Stimulated activated CD8-positive, alpha-beta memory T cell treated with anti-CD3 and anti-CD28 coated beads, Interleukin-4, amount 100 ng/mL, for 1 hour (primary cell): ENCODE results near the gene KAZN.

ENCODE experiments used
- DNase-seq, 2 donors: peaks; one replicate each; pipeline ENCODE4 v3.0.0-alpha.2; 2020; ENCODE audit warnings: low read depth in 2 of 2, low spot score in 1 of 2

Gene KAZN

DNA sequence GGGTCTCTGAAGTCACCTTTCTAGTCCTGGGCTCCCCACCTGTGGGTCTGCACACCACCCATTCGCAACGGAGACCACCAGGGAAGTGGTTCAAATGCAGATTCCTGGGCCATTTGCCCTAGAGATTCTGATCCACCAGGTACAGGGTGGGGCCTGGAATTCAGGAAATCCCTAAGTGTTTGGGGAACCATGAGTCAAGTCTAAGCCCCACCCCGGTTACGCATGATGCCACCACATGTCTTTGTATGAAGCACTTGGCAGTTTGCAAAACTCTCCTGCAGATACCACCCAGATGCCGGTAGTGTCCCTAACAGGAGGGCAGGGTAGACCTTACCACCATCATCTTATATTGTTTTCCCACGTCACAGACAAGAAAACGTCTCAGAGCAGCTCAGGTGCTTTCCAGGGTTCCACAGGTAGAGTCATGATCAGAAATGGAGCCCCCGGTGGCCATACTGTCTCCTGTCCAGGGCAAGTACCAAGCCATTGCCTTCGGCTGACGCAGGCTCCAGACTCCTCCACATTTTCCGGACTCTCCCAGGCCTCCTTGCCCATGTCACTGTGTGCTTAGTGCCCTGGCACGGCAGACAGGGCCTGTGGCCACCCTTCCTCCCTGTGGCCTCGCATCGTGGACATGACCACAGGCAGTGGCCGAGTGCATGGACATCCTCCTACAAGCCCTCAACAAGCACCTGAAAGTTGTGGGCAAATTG, 465.9 kb downstream of the KAZN start:
- DNase-seq = no peak

DNA sequence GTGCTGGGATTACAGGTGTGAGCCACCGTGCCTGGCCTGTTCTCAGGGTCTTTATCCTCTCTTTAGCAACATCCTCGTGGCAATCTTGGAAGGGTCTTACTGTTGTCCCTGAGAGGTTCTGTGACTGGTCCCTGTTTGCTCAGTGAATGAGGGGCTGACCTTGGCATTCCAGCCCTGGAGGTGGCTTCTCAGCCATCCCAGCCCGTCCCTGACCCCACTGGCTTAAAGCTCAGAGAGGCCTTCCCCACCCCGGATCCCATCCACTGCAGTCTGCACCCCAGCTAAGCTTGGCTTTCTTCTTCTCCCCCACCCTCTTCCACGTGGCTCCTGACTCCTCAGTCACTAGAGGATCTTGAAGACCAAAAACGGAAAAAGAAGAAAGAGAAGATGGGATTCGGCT, 466.8 kb downstream of the KAZN start:
- DNase-seq = no peak

DNA sequence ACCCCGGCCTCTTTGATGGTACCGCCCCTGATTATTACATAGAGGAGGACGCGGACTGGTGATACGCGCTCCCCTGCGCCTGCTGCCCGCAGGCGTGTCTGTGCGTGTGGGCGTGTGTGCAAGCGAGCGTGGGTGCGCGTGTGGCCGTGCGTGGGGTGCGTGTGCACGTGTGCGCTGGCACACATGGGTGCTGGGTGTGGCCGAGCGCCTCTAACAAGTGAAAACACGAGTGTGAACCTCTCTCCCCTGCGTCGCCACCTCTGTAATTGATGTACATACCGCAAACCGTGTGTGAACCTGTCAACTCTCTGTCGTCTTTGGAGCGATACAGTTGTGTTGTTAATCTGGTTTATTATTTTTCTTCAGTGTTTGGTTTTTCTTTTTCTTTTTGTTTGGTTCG, 467.3 kb downstream of the KAZN start:
- no peak for DNase-seq

DNA sequence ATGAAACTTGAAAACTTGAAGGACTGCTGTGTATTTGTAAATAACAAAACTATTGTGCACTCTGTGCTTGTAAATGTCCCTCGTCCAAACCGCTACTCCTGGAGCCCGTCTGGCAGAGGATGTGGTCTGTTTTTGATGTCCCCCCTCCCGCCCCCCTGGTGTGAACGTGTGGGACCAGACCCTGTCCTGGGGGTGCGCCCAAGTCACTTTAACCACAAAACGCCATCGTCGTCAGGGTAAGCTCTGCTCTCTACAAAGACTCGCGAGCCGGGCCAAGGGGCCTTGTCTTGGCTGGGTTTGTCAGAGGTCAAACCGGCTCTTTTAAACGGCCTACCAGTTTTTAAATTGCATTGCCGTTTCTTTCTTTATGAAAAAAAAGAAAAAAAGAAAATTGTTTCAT, 467.7 kb downstream of the KAZN start:
- DNase-seq = no peak

DNA sequence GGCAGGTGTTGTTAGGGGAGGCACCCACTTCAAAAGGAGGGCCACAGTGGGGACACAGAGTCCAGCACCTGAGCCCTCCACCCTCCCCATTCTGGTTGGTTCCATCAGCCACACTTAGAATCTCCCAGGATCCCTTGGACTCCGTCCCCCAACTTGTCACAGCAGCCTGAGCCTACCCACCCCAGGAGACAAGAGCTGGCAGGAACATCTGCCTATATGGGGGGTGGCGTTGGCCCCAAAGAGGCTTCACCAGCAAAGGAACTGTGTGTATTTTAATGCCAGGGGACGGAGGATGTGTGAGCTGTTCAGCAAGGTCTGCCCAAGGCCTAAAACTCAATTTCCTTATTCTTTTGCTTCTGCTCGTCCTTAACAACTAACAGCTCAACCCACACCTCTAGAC, 468.7 kb downstream of the KAZN start:
- DNase-seq = no peak

DNA sequence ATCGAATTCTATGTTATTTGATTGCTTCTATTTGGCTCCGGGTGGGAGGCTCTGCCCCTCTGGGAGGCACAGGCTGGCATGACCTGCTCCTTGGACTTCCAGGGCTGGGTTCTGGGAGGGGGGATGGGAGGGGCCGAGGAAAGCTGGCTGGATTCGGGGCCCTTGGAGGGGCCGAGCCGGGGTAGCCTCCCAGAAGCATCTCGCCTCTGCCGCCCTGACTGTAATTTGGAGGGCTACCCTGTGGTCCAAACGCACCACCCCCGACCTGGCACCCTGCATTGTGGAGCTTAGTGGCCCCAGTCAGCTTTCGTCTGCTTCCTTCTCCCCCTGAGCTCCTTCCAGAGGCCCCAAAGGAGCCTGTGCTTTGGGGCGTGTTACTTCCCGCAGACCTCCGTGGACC, 469.7 kb downstream of the KAZN start:
- DNase-seq = no peak

DNA sequence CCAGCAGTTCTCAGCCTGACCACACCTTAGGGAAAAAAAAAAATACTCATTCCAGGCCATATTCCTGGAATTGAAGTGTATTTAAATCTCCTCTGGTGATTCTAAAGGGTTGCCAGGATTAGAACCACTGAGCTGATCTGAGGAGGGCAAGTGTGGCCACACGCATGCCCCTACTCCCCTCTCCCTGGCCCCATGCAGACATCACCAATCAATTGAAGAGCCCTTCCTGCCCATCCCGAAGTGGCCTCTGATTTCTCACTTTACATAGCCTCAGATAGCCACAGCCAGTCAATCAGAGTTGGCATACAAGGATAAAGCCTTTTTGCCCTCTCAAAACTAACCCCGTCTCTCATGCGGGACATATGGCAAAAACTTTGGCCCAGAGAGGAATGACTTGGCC, 470.5 kb downstream of the KAZN start:
- DNase-seq = no peak

GRCh38 chr1:15070145-15070748, 471.8 kb downstream of the KAZN start:
- DNase-seq = no peak

DNA sequence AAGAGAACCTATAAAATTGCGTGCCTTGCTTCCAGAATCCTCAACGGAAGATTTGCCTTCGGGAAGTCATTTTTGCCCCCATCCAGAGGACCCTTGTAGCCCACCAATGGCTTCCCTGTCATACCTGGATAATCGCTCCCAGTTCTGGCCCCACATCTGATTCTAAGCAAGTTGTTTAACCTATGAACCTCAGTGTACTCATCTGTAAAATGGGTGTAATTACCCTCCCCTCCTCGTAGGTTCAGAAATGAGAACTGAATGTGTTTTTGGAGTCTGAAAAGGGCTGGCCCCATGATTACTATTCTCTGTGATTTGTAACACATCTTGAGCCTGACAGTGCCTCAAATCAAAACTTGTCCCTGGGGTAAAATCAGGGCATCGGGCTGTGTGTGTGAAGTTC, 473.5 kb downstream of the KAZN start:
- DNase-seq = no peak

DNA sequence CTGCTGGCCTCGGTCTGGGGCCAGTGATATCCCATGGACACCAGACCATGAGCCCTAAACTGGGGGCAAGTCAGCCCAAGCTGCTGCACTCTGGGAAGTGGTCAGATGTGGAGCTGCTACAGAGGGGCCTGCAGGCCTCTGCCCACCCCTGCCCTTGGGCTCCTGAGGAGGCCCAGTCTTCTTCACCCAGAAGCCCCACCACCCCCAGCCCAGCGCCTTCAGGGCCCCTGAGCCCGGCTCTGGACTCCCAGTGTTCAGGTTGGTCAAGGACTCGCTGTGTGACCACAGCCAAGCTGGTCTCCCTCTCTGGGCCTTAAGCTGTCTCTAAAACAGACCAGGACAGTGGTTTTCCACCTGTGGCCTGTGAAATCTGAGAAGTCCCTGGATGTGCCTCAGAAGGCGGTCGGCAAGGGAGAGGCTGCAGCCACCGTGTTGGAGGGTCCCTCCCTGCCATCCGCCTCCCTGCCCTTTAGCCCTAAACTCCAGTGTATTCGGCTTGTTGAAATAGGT, 475.4 kb downstream of the KAZN start:
- no peak for DNase-seq

DNA sequence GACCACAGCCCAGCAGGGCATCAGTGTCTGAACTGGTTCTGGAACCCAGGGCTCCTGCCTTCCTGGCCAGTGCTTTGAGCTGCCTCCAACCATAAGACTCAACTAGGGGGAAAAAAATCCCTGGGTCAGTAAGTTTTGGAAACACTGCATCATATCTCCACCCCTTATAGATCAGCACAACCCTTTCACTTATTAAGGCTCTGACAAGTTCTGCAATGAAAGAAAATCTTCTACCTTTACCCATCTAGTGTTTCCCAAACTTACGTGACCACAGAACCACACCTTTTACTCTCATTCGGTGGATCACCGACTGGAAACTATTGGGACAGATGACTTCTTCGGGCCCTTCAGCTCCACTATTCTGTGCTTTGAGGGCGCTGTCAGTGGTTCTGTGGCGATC, 476.7 kb downstream of the KAZN start:
- no peak for DNase-seq

GRCh38 chr1:15075817-15076216, 477.3 kb downstream of the KAZN start:
- no peak for DNase-seq

DNA sequence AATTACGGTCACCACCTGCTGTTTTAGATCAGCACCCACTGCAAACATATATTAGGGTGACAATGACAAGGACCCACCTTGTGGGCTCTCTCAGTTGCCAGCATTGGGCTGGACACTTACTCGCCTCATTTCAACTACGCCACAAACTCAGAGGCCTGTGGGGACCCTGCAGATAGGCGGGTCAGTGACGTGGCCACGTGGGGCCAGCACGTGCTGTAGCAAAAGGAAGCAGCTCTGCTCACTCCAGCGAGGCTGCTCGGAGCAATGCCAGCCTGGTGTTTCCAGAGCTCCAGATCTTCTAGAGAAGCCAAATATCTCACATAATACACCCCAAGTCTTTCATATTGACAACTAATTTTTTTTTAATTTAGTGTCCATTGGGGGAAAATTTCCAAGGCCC, 478.3 kb downstream of the KAZN start:
- no peak for DNase-seq

DNA sequence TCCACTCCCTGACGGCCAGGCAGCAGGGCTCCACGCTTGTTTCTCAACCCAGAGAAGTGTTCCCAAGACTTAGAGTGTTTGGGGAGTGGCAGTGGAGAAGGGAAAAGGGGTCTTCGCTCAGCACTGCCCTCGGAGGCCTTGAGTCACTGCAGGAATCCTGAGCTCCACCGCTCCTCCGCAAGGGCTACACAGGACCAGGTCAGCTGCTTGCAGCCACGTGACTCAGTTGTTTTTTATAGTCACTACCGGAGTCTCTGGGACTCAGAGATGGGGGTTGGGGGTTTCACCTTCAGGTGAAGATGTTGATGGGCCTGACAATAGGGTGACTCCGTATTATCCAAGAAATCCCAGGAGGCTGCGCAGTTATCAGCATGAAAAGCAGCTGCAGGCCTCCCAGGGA, 478.9 kb downstream of the KAZN start:
- DNase-seq = no peak

DNA sequence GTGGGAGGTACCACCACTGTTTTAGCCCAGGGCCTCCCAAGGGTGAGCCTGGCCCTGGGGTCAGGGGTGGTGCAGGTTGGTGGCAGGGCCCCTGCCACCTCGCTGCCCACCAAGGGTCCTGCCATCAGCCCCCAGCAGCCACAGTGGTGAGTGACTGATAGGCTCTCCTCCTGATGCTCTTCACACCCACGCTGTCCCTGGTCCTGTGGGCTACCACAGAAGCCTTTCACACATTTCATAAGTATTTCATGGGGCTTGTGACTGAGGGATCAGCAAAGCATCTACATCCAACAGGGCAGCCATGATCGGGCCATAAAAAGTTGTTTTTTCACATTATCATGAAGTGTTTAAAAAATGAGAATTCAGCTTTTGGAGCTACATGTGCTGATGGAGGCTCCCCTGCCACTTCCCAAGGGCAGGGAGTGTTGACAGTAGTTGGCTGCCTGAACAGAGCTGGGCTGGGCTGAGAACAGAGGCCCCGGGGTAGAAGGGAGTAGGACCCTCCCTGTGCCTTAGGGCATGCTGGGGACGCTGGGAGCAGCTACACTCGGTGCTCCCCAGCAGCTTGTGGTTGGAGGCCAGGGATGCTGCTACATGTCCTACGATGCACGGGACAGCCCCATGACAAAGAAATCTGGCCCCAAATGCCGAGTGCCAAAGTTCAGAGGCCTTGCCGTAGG, 482.0 kb downstream of the KAZN start:
- DNase-seq = no peak

DNA sequence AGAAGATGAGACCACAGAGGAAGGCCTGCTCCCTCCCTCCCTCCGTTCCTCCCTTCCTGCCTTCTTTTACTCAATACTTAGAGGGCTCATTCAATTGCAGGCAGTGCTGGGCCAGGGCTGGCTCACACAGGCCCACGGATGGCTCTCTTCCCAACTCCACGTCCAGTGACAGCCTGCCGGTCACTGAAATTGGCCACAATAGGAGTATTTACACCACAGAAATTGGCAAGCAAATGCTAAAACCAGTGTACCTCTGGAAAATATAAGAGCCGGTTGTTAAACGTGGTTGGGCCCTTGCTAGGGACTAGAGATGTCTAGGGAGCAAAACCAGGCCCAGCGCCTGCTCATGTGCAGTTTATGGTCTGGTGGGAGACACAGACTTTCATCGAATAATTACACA, 482.6 kb downstream of the KAZN start:
- DNase-seq = no peak

DNA sequence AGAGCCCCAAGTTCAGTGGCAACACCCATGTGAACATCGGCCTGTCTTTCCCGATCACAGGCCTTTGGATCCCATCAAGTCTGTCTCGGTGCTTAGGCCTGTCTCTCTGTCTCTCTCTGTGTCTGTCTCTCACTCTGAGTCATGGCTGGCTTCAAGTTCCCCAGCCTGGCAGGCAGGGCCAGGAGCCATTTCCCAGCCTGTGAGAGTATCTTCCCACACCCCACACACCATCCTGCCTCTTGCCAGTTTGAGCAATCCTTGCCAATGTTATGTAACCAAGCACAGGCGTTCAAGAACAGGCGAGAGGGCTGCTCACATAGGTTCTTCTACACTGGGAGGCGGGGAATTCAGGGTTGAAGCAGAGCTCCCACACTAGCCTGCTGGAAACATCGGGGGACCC, 485.1 kb downstream of the KAZN start:
- DNase-seq = no peak

GRCh38 chr1:15088281-15088971, 489.9 kb downstream of the KAZN start:
- no peak for DNase-seq

- no peak for DNase-seq
These were observed 490.9 kb downstream of the KAZN start for GRCh38 chr1:15089258-15089992.

- DNase-seq = no peak
These were observed 491.9 kb downstream of the KAZN start for GRCh38 chr1:15090373-15090772.

DNA sequence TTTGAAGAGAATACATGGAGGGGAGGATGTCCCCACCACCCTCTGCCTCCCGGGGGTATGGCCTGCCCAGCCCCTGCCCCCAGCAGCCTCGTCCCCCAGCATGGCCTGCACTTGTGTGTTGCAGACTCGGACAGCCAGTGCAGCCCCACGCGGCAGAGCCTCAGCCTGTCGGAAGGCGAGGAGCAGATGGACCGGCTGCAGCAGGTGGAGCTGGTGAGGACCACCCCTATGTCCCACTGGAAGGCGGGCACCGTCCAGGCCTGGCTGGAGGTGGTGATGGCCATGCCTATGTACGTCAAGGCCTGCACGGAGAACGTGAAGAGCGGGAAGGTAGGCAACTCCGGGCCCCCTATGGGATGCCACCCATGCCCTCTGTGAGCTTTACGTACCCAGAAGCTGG, 495.6 kb downstream of the KAZN start:
- no peak for DNase-seq
